ENCODE measurements around the gene TRAF7.
"Not testable (repeated sequence)": the region's sequence is repeated elsewhere in the genome, so short reads cannot be mapped to it uniquely, and the experiment has no call there.

TRAF7 gene

DNA sequence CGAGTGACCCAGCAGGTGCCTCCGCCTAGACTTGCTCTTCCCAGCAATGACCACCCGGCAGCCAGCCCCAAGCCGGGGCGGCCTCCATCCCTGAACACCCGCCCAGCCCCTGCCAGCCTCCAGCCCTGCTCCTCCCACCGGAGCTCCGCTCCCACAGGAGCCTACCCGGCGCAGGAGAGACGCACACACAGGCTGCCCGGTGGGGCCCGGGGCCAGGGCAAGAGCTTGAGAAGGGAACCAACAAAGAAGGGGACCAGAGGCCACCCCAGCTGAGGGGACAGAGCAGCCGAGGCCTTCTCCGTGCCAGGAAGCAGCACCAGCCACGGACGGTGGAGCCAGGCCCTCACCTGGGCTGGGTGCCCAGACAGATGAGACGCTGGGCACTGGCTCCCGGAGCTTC is 33.7 kb upstream of the TRAF7 start:
- in situ Hi-C loops (cut with MboI; ENCODE audit: low sequenced_read_pairs): no loop called here

DNA sequence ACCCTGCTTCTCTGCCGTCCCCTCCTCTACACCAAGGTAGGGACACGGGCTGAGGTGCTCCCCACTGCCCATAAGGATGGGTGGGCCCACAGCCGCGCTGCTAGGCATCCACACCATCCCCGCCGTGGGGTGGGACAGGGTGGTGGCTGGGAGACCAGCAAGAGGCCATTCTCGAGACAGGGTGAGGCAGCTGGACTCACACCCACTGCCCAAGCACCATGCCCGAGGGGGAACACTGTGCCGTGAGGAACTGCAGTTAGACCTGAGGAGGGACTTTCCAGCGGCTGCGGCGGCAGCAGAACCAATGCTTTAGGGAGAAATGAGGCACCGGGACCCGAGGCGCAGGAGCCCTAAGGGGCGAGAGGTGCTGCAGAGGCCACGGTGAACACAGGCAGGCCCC is 33.2 kb upstream of the TRAF7 start:
- in situ Hi-C loops (cut with MboI; ENCODE audit: low sequenced_read_pairs): no loop called here

DNA sequence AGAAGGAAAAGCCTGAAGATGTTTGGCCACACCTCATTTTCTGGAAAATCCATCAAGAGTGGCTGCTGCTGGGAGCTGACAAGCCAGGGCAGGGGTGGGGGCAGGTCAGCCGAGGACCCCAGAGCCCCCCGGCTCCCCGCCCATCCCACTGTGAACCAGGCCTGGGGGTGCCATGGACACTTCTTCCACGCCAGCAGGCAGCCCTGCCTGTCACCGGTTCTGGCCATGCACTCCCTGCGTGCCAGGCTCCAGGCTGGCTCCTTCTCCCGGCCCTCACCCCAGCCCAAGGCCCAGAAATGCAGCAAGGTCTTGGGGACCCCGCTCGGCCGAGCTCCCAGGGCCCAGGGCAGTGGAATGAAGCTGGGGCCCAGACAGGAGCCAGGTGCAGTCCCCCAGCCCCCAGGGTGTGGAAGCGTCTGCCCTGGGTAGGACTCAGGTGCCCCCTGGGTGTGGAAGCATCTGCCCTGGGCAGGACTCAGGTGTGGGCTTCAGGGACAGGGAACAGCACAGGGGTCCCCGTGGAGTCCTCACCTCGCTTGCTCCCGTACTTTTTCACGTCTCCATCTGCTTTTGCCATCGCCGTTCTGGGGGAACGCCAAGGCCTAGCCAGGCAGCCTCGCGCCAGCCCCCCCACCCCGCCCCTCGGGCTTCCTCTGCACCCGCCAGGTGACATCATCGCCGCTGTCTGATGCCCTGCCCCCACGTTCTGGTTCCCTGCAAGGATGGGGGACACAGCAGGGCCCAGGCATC is 32.5 kb upstream of the TRAF7 start:
- in situ Hi-C loops (cut with MboI; ENCODE audit: low sequenced_read_pairs): not testable (repeated sequence)

DNA sequence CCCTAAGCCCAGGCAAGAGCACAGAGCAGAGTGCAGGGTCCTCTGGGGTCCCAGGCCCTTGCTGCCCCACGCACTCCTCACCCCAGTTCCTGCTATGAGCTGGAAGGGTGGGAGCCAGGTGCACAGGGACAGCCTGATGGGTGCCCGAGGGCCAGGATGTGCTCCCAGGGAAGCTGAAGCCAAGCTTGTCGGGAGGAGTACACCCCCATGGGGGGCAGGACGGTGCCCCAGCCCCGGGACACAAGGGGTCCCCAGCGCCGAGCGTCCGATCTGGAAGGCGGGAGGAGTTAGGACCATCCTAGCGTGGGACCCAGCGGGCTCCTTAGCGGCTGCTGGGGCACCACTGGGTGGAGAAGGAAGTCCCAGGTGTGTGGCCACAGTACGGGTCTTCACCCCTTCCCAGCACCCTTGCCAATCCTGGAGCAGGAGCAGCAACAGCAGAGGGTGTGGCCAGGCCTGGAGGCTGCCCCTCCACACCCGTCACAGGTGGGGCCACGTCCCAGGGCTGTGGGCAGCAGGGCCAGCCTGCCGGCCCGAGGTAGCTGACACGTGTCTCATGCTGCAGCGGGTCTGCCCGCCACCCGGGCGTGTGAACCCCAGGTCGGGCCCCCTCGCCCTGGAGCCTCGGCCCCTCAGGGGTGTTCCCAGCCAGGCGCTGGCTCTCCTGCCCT is 31.7 kb upstream of the TRAF7 start:
- in situ Hi-C loops (cut with MboI; ENCODE audit: low sequenced_read_pairs): not testable (repeated sequence)

DNA sequence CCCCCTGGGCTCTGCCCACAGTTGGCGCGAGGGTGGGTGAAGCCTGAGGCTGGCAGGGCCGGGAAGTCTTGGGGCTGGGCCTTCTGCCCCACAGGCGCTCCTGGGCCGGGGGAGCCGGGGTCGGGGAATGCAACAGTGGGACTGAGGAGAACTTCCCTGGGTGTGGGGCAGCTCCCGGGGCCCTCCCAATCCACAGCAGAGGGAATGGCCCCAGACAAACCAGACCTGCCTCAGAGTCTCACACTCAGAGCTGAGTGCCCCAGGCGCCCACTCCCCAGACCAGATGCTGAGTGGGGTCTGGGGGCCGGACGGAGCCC is 31.2 kb upstream of the TRAF7 start:
- in situ Hi-C loops (cut with MboI; ENCODE audit: low sequenced_read_pairs): not testable (repeated sequence)

DNA sequence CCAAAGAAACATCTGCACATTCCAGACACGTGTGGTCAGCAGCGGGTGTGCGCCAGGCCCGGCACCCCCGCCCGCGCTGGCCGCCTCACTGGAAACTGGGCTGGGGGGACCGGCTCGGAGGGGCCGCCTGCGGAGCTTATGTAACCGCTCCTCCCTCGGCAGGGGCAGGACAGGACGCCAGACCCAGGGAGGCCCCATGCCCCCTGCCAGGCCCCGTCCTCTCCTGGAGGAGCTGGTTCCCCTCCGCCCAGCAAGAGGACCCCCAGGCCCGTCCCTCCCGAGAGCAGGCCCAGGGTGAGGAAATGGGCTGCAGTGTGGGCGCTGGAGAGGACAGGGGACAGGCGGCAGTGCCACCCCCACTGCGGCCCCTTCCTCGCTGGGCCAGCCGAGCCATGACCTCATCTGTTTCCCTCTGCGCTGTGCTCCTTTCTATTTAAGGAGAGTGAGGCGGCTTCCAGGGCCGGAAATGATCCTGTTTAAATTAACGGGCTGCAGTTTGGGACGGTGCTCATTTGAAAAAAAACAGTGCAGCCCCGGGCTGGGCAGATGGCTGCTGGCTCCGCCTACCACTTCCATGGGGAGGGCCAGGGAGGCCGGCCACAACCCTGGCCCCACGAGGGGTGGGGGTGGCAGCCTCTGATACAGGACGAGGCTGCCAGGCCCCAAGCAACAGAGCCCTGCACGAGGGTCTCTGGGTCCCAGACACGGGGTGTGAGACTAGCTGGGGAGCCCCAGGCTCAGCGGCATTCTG is 30.7 kb upstream of the TRAF7 start:
- in situ Hi-C loops (cut with MboI; ENCODE audit: low sequenced_read_pairs): loop anchor here (25.0 kb wide), 2 partner anchors 112 to 113 kb away; partner anchors contain the start of genes DNASE1L2, NPW and ZNF598

DNA sequence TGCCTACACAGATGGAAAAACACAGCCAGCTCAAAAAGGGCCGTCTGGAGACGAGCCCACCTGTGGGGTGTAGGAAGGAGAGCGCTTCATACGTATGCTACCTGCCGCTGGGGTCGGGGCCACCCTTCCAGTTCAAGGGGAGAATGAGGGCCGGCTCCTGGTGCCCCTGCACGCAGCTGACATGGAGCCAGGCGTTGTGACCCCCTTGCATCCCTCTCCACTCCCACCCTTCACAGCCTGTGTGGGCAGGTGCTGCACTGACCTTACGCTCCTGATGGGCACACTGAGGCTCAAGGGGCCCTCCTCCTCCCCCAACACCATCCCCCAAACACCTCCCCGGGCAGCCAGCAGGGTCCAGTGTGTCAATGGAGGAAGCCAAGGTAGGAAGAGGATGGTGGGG is 30.0 kb upstream of the TRAF7 start:
- in situ Hi-C loops (cut with MboI; ENCODE audit: low sequenced_read_pairs): loop anchor here (25.0 kb wide), 2 partner anchors 112 to 113 kb away; partner anchors contain the start of genes DNASE1L2, NPW and ZNF598

DNA sequence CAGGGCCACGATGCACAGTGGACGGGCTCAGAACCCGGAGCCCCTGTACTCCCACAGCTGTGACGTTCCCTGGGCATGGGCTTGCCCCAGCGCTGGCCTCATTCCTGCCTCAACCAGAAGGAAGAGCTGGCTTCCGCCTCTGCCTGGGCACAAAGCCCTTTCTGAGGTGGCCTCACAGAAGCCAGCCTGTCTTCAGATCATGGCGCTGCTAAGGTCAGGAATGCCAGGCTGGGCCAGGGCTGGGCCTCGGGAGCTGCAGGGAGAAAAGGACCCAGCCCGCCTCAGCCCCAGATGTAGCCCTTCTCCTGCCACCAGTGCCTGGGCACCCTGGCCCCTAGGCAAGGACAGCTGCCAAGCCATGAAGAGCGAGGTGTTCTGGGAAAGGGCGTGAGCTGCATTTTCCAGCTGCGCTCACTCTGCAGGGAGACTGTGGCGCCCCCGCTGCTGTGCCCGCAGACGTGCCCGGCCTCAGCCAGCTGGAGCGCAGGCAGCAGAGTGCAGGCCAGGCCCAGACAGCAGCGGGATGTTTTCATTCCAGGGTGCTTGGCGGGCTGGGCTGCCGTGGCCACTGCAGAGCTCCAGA is 29.3 kb upstream of the TRAF7 start:
- in situ Hi-C loops (cut with MboI; ENCODE audit: low sequenced_read_pairs): loop anchor here (25.0 kb wide), 2 partner anchors 111 to 114 kb away; partner anchors contain the start of genes DNASE1L2, NPW and ZNF598

DNA sequence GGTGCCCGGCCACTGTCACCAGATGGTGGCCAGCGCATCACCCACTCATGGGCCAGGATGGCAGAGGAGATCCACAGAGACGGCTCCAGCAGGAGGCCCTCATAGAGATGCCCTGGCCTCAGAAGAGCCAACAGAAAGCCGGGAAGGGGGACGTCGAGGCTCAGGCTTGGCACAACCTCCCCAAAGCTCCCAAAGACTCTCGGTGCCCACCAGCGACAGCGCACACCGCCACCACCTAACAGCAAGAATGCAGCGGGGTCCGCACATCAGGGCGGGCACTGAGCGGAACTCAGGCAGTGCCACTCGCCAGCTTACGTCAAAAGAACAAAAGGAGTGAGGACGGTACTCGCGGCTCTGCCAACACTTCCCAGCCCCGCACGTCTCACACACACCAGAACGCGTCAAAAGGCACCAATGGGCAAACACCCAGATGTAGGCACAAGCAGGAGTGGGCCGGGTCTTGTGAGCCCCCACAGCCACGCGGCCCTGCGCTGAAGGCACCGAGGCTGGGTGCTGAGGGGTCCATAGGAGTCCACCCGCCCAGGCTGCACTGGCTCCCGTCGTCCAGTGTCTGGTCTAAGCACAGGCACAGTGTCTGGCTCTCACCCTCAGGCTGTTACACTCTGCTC is 28.5 kb upstream of the TRAF7 start:
- in situ Hi-C loops (cut with MboI; ENCODE audit: low sequenced_read_pairs): loop anchor here (25.0 kb wide), 2 partner anchors 110 to 115 kb away; partner anchors contain the start of genes DNASE1L2, NPW and ZNF598

DNA sequence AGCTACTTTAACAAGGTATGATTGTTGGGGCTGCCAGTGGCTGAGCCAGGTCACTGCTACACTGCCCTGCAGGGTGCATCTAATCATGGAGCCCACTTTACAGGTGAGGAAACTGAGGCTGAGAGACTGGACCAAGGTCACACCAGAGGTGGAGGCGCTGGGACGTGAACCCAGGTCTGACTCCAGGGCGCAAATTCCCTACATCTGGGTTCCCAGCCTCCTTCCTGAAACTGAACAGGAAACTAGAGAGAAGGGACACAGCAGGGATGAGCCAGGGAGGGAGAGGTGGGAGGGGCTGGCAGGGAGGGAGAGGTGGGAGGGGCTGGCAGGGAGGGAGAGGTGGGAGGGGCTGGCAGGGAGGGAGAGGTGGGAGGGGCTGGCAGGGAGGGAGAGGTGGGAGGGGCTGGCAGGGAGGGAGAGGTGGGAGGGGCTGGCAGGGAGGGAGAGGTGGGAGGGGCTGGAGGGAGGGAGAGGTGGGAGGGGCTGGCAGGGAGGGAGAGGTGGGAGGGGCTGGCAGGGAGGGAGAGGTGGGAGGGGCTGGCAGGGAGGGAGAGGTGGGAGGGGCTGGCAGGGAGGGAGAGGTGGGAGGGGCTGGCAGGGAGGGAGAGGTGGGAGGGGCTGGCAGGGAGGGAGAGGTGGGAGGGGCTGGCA is 27.8 kb upstream of the TRAF7 start:
- in situ Hi-C loops (cut with MboI; ENCODE audit: low sequenced_read_pairs): loop anchor here (25.0 kb wide), 2 partner anchors 110 to 115 kb away; partner anchors contain the start of genes DNASE1L2, NPW and ZNF598

DNA sequence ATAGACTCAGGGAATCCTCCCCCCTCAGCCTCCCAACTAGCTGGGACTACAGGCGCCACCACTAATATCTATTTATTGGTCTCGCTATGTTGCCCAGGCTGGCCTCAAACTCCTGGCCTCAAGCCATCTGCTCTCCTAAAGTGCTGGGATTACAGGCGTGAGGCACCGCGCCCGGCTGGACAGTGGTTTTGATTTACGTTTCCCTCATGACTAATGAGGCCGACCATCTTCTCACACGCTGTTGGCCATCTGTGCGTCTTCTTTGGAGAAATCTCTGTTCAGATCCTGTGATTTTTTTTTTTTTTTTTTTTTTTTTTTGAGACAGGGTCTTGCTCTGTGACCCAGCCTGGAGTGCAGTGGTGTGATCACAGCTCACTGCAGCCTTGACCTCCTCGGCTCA is 26.3 kb upstream of the TRAF7 start:
- in situ Hi-C loops (cut with MboI; ENCODE audit: low sequenced_read_pairs): loop anchor here (25.0 kb wide), 2 partner anchors 108 to 117 kb away; partner anchors contain the start of genes DNASE1L2, NPW and ZNF598

DNA sequence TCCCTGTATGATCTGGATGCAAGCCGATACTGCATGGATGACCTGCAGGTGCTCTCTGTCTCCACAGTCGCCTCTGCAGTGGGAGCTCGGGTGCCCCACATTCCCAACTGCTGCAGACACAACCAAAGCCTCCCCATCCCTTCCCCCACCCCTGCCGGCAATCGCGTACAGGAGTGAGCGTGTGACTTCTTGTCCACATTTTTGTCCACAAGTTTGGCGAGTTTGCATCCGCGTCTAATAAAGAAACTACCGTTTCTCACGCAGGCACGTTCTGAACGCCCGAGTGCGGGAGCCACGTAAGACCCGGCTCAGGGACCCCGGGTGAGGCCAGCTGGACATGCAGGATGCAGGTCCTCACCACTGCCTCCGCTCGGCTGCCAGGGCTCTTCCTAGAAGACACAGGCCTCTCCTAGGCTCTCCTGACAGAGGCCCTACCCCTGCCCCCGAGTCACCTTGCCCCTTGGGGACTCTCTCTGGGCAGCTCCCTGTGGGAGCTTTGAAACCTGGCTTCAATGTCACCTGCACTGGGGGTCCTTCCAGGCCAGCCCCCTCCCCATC is 25.6 kb upstream of the TRAF7 start:
- in situ Hi-C loops (cut with MboI; ENCODE audit: low sequenced_read_pairs): loop anchor here (25.0 kb wide), 2 partner anchors 107 to 118 kb away; partner anchors contain the start of genes DNASE1L2, NPW and ZNF598

DNA sequence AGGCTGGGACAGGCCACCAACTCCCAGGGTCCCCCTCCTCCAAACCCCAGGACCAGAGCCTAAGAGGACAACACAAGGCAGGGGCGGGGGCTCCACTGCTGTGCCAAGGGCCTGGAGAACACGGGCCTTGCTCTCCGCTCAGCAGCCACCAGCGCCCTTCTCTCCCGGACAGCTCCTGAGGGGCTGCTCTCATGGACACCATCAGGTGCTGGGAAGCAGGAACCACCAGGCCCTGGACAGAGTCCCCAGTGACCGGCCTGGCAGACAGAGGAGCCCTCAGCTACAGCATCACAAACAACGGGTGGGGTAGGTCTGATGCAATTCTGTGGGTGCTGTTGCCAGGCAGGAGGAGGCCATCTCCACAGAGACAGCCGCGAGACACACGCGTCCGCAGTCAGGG is 21.8 kb upstream of the TRAF7 start:
- in situ Hi-C loops (cut with MboI; ENCODE audit: low sequenced_read_pairs): loop anchor here (25.0 kb wide), 2 partner anchors 104 to 121 kb away; partner anchors contain the start of genes DNASE1L2, NPW and ZNF598

DNA sequence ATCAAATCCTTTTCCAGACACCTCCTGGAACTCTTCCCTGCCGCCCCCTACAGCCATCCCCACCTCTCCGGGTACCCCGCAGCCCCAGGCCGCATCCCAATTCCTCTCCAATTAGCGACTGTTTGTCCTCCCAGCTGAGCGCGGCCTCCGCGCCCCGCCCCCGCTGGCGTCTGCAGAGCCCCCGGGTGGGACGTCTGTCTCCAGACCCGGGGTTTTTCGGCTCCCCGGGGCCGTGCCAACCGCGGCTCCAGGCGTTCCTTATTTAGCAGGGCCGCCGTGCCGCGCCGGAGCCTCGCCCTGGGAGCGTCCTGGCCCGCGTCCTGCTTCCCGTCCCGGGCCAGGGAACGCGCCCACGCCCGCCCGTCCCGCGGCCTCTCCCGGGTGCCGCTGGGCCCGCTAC is 20.5 kb upstream of the TRAF7 start:
- in situ Hi-C loops (cut with MboI; ENCODE audit: low sequenced_read_pairs): loop anchor here (25.0 kb wide), 2 partner anchors 102 to 123 kb away; partner anchors contain the start of genes DNASE1L2, NPW and ZNF598

DNA sequence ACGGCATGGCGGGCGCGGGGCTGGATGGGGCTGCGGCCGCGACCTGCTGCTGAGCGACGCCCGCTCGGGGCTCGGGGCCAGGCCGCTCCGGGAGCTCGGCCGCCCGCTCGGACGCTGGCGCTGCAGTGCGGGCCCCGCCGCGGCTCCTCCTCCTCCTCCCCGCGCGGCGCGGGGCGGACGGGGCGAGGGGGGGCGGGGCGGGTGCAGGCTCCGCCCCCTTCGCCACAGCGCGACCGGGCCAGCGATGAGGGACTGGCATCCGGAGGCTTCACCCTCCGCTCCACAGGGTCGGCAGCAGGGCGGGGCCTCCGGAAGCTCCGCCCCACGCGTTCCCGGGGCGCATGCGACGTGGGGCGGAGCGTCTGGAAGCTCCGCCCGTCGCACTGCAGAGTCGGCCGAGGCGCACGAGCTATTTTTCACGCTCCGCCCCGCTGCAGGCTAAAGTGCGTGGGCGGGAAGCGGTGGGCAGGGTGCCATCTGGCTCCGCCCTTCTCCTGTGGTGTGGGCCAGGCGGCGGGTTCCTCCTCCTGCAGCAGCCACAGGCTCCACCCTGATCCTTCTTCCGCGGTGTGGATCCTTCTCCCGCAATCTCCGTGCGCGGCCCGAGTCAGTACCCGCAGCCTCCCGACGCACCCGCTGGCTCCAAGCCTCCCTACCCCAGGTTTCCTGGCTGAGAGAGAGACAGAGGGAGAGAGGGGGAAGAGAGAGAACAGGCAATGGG is 19.7 kb upstream of the TRAF7 start, which contains the start of gene PKD1:
TSS of gene PKD1 (minus strand) at position 129 of the 721 bp plus-strand sequence. CDS start 209 bp downstream, outside the sequence.
- in situ Hi-C loops (cut with MboI; ENCODE audit: low sequenced_read_pairs): loop anchor here (25.0 kb wide), 2 partner anchors 101 to 124 kb away; partner anchors contain the start of genes DNASE1L2, NPW and ZNF598

DNA sequence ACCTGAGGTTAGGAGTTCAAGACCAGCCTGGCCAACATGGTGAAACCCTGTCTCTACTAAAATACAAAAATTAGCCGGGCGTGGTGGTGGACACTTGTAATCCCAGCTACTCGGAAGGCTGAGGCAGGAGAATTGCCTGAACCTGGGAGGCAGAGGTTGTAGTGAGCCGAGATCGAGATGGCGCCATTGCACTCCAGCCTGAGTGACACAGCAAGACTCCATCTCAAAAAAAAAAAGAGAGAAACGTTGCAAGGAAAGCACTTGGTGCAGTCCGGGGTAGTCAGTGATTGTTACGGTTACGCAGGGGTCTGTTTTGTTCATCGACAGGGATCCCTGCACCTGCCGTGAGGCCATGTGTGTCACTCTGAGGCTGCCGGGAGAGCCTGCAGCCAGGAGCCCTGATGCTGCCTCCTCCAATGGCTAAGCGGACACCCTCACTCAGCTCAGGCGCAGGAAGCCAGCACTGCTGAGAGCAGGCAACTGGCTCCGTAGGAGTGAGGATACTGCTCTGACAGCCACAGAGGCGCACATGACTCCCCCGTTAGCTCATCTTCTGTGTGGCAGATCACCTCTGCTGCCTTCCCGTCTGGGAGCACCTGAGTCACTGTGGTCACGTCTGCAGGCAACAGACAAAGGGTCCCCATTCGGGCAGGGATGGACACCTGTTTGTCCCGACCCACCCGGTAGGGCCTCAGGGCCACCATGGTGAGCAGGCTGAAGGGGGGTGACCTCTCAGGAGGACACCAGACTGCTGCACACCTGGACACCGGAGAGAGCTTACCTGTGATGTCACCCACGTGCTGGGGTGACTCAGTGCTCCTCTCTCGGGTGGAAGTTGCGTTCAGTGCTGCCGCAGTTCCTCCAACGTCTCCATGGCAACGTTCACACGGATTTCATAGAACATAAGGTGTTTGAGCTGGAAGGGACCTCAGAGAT is 12.4 kb upstream of the TRAF7 start:
- in situ Hi-C loops (cut with MboI; ENCODE audit: low sequenced_read_pairs): loop anchor here (25.0 kb wide), 2 partner anchors 94 to 131 kb away; partner anchors contain the start of genes DNASE1L2, NPW and ZNF598

DNA sequence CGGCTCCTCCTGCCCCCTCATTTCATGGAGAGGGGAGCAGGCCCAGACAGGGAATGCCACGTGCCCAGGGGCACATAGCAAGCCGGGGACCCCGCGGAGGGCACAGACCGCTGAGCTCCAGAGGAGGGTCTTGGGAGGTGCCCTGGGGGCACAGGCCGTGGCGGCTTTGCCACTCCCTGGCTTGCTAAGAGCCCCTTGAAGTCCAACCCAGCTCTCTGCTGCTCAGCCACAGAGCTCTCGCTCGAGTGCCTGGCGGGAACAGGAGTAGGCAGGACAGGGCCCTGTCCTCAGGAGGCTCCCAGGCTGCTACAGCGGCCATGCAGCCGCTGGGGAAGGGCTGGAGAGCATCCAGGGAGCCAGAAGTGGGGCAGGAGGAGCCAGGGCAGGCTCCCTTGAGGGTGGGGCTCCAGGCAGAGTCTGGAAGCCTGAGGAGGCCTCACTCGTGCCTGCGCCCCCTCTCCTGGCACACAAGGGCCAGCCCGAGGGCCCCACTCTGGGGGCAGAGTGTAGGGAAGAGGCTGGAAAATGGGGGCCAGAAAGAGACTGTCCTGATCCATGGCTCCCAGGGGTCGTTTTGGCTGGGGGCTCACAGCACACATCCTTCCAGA is 11.6 kb upstream of the TRAF7 start:
- in situ Hi-C loops (cut with MboI; ENCODE audit: low sequenced_read_pairs): loop anchor here (25.0 kb wide), 2 partner anchors 93 to 132 kb away; partner anchors contain the start of genes DNASE1L2, NPW and ZNF598

Data from HL-60/S4 treated with phorbol 12-myristate 13-acetate at 8.2 ng/mL for 4 days and 3 days (cell line).